PC-9 (cell line): Measurements from ENCODE around the gene AFF2.

Experiments used
- EZH2 ChIP-seq: fragments of 200-600 bp; sonication (generic); IDR thresholded peaks from 2 replicates; pipeline ENCODE4 v1.8.0; 2017; ENCODE audit warnings: antibody characterized with exemption, low read depth
- TF ChIP-seq, protein P1 (sequence below): fragments of 200-600 bp; sonication (generic); conservative IDR thresholded peaks from 2 replicates; pipeline ENCODE4 v1.6.1; 2017; ENCODE audit warnings: mixed run types, antibody characterized with exemption, mild to moderate bottlenecking, moderate library complexity

DNA sequence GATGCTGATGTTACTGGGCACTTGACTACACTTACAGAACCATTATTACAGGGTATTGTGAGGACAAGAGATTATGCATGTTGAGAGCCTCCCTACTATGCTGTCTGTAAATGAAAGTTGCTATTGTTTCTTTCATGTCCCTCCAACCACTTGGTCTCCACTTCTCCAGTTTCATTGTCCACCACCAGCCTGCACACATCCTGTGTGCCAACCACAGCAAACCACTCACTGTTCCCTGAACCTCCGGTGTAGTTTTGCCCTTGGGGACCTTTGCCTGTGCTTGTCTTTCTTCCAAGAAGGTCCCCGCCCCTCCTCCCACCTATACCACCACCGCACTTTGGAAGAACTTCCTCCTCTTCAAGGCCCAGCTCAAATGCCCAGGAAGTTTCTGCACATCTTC is 43.1 kb upstream of the AFF2 start:
- TF ChIP-seq, protein P1, sequence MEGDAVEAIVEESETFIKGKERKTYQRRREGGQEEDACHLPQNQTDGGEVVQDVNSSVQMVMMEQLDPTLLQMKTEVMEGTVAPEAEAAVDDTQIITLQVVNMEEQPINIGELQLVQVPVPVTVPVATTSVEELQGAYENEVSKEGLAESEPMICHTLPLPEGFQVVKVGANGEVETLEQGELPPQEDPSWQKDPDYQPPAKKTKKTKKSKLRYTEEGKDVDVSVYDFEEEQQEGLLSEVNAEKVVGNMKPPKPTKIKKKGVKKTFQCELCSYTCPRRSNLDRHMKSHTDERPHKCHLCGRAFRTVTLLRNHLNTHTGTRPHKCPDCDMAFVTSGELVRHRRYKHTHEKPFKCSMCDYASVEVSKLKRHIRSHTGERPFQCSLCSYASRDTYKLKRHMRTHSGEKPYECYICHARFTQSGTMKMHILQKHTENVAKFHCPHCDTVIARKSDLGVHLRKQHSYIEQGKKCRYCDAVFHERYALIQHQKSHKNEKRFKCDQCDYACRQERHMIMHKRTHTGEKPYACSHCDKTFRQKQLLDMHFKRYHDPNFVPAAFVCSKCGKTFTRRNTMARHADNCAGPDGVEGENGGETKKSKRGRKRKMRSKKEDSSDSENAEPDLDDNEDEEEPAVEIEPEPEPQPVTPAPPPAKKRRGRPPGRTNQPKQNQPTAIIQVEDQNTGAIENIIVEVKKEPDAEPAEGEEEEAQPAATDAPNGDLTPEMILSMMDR: no peak
- TF ChIP-seq EZH2: no peak
